ENCODE results near the gene CKS2. TPM values are rescaled to one million over a fixed set of nuclear protein-coding genes. Genes with fewer than 3 reads are reported as not detected.
"Not testable (repeated sequence)": the region's sequence is repeated elsewhere in the genome, so short reads cannot be mapped to it uniquely, and the experiment has no call there.

CKS2 gene
- total RNA-seq, 1 experiment from 2014 or later, result 299 TPM

DNA sequence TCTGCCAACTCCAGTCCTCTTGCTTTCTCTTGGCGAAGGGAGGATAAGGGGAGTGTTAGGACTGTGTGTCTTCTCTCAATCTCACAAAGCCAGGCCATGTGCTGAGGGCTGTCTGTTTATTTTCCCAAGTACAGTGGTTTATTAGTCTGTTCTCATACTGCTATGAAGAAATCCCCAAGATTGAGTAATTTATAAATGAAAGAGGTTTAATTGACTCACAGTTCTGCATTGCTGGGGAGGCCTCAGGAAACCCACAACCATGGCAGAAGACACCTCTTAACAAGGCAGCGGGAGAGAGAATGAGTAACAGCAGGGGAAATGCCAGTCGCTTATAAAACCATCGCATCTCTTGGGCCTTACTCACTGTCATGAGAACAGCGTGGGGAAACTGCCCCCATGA is 36.2 kb upstream of the CKS2 start:
- DNase-seq (ENCODE audit: low spot score) (no peak), ATAC-seq (no peak)
- Mint-ChIP-seq H3K4me3 (no peak overlapping the region), H3K27me3 (ENCODE audit: low read depth) (peaks cover 4% of the 10 kb centered on the region), H3K27ac (no peak overlapping the region), H3K9me3 (peaks cover 59% of the 10 kb centered on the region), H3K4me1 (peaks cover 7% of the 10 kb centered on the region), H3K36me3 (peaks cover 49% of the 10 kb centered on the region)
- ChIA-PET CTCF (no interaction called here), POLR2A (no interaction called here)
- TF ChIP-seq GTF2I (CRISPR knock-in tag; conservative IDR thresholded peaks at IDR 0.05) (no peak), IRF2 (CRISPR knock-in tag; IDR thresholded peaks at IDR 0.05; ENCODE audit: borderline replicate concordance, low read depth) (no peak), SP1 (CRISPR knock-in tag; conservative IDR thresholded peaks at IDR 0.05) (no peak), ZNF396 (CRISPR knock-in tag; IDR thresholded peaks at IDR 0.05; ENCODE audit: borderline replicate concordance) (no peak), MXD4 (CRISPR knock-in tag; IDR thresholded peaks at IDR 0.05; ENCODE audit: borderline replicate concordance) (no peak), FOXJ3 (CRISPR knock-in tag; IDR thresholded peaks at IDR 0.05; ENCODE audit: borderline replicate concordance) (no peak)
- TF ChIP-seq, protein P1, sequence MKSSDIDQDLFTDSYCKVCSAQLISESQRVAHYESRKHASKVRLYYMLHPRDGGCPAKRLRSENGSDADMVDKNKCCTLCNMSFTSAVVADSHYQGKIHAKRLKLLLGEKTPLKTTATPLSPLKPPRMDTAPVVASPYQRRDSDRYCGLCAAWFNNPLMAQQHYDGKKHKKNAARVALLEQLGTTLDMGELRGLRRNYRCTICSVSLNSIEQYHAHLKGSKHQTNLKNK (CRISPR knock-in tag; IDR thresholded peaks at IDR 0.05), result no peak
- TF ChIP-seq, protein P2, sequence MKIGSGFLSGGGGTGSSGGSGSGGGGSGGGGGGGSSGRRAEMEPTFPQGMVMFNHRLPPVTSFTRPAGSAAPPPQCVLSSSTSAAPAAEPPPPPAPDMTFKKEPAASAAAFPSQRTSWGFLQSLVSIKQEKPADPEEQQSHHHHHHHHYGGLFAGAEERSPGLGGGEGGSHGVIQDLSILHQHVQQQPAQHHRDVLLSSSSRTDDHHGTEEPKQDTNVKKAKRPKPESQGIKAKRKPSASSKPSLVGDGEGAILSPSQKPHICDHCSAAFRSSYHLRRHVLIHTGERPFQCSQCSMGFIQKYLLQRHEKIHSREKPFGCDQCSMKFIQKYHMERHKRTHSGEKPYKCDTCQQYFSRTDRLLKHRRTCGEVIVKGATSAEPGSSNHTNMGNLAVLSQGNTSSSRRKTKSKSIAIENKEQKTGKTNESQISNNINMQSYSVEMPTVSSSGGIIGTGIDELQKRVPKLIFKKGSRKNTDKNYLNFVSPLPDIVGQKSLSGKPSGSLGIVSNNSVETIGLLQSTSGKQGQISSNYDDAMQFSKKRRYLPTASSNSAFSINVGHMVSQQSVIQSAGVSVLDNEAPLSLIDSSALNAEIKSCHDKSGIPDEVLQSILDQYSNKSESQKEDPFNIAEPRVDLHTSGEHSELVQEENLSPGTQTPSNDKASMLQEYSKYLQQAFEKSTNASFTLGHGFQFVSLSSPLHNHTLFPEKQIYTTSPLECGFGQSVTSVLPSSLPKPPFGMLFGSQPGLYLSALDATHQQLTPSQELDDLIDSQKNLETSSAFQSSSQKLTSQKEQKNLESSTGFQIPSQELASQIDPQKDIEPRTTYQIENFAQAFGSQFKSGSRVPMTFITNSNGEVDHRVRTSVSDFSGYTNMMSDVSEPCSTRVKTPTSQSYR (CRISPR knock-in tag; IDR thresholded peaks at IDR 0.05), result no peak
- TF ChIP-seq, protein P3, sequence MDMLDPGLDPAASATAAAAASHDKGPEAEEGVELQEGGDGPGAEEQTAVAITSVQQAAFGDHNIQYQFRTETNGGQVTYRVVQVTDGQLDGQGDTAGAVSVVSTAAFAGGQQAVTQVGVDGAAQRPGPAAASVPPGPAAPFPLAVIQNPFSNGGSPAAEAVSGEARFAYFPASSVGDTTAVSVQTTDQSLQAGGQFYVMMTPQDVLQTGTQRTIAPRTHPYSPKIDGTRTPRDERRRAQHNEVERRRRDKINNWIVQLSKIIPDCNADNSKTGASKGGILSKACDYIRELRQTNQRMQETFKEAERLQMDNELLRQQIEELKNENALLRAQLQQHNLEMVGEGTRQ (CRISPR knock-in tag; IDR thresholded peaks at IDR 0.05), result no peak
- TF ChIP-seq, protein P4, sequence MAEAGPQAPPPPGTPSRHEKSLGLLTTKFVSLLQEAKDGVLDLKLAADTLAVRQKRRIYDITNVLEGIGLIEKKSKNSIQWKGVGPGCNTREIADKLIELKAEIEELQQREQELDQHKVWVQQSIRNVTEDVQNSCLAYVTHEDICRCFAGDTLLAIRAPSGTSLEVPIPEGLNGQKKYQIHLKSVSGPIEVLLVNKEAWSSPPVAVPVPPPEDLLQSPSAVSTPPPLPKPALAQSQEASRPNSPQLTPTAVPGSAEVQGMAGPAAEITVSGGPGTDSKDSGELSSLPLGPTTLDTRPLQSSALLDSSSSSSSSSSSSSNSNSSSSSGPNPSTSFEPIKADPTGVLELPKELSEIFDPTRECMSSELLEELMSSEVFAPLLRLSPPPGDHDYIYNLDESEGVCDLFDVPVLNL (CRISPR knock-in tag; IDR thresholded peaks at IDR 0.05; ENCODE audit: borderline replicate concordance, low read depth), result no peak

DNA sequence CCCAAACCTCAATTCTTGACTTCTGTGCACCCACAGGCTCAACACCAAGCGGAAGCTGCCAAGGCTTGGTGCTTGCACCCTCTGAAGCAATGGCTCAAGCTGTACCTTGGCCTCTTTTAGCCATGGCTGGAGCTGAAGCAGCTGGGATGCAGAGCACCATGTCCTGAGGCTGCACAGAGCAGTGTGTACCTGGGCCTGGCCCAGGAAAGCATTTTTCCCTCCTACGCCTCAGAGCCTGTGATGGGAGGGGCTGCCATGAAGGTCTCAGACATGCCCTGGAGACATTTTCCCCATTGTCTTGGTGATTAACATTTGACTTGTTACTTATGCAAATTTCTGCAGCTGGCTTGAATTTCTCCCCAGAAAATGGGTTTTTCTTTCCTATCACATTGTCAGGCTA is 35.0 kb upstream of the CKS2 start:
- DNase-seq (ENCODE audit: low spot score); H3K4me3 Mint-ChIP-seq; ATAC-seq; CTCF ChIA-PET; H3K4me1 Mint-ChIP-seq; H3K27me3 Mint-ChIP-seq (ENCODE audit: low read depth); POLR2A ChIA-PET: not testable (repeated sequence)
- Mint-ChIP-seq H3K36me3 (peaks cover 49% of the 10 kb centered on the region), H3K27ac (peak overlapping the region; percentile 14; the same call in 1 of the 2 replicates), H3K9me3 (peaks cover 59% of the 10 kb centered on the region)

DNA sequence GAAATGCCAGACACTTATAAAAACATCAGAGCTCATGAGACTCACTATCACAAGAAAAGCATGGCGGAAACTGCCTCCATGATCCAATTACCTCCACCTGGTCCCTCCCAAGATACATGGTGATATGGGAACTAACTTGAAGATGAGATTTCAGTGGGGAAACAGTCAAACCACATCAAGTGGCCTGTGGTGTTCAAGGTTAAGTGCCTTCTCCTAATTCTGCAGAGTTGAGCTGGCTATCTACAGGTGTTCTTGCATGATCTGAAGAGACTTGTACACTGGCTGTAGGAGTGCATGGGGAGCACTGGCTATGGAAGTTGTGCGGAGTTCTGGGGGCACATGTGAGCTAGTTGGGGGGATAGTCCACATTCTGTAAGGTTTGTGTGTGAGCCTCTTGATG is 34.0 kb upstream of the CKS2 start:
- ATAC-seq (no peak), DNase-seq (ENCODE audit: low spot score) (no peak)
- Mint-ChIP-seq H3K27me3 (ENCODE audit: low read depth) (peaks cover 4% of the 10 kb centered on the region), H3K4me3 (no peak overlapping the region), H3K9me3 (peaks cover 51% of the 10 kb centered on the region), H3K36me3 (peaks cover 49% of the 10 kb centered on the region), H3K27ac (no peak overlapping the region), H3K4me1 (peaks cover 7% of the 10 kb centered on the region)
- TF ChIP-seq MYBL2 (CRISPR knock-in tag; IDR thresholded peaks at IDR 0.05) (no peak), ZNF121 (CRISPR knock-in tag; IDR thresholded peaks at IDR 0.05) (no peak), IRF2 (CRISPR knock-in tag; IDR thresholded peaks at IDR 0.05; ENCODE audit: borderline replicate concordance, low read depth) (no peak), ZNF416 (CRISPR knock-in tag; IDR thresholded peaks at IDR 0.05) (no peak), TEAD4 (CRISPR knock-in tag; IDR thresholded peaks at IDR 0.05) (no peak)
- TF ChIP-seq, protein P3 (CRISPR knock-in tag; IDR thresholded peaks at IDR 0.05), result no peak
- TF ChIP-seq, protein P4 (CRISPR knock-in tag; IDR thresholded peaks at IDR 0.05; ENCODE audit: borderline replicate concordance, low read depth), result no peak
- ChIA-PET CTCF (no interaction called here), POLR2A (no interaction called here)
